CD14-positive monocyte (primary cell): Measurements from ENCODE around the gene GAS7. TPM values are rescaled to one million over a fixed set of nuclear protein-coding genes. Genes with fewer than 3 reads are reported as not detected.

Experiments
- DNase-seq, 3 donors: peaks; one replicate each; pipeline ENCODE4 v3.0.0-alpha.2; 2011 to 2022
- H2AFZ ChIP-seq: 2 replicates; pipeline ENCODE4 v1.6.0; 2012; ENCODE audit warnings: mild to moderate bottlenecking, low read depth, low read length, inconsistent platforms; ENCODE audit not compliant: insufficient read depth, poor library complexity, severe bottlenecking
- H3K27ac ChIP-seq, 2 donors: 1 replicate in 1 of 2; 2 replicates in 1 of 2; pipeline ENCODE4 v1.5.1; 2012 to 2013; ENCODE audit warnings: low read length in 2 of 2, control low read depth in 1 of 2, inconsistent platforms in 1 of 2, low read depth in 1 of 2, mild to moderate bottlenecking in 1 of 2
- H3K27me3 ChIP-seq, 2 donors: one replicate each; pipeline versions ENCODE4 v1.6.0 to v1.6.1; 2011 to 2013; ENCODE audit warnings: low read length in 2 of 2; ENCODE audit not compliant: control insufficient read depth in 2 of 2, insufficient read depth in 2 of 2
- H3K36me3 ChIP-seq, 2 donors: replicated peaks in 1 of 2; 1 replicate in 1 of 2; 2 replicates in 1 of 2; pipeline versions ENCODE4 v1.5.1 to v1.6.1; 2012 to 2013; ENCODE audit warnings: low read length in 2 of 2, control low read depth in 1 of 2, inconsistent platforms in 1 of 2, mild to moderate bottlenecking in 1 of 2; ENCODE audit not compliant: insufficient read depth in 2 of 2, control insufficient read depth in 1 of 2
- H3K4me1 ChIP-seq, 2 donors: 1 replicate in 1 of 2; 2 replicates in 1 of 2; pipeline versions ENCODE4 v1.5.1 to v1.6.1; 2012 to 2013; ENCODE audit warnings: low read length in 2 of 2, control low read depth in 1 of 2, inconsistent platforms in 1 of 2, mild to moderate bottlenecking in 1 of 2, moderate library complexity in 1 of 2; ENCODE audit not compliant: insufficient read depth in 2 of 2, control insufficient read depth in 1 of 2
- H3K4me2 ChIP-seq: replicated peaks from 2 replicates; pipeline ENCODE3; 2012; ENCODE audit warnings: low read length, moderate library complexity, mild to moderate bottlenecking; ENCODE audit not compliant: poor library complexity, severe bottlenecking; ENCODE audit errors: extremely low read depth
- H3K4me3 ChIP-seq, 3 experiments: fragments of 200-600 bp in 1 of 3; sonication (generic) in 1 of 3; replicated peaks in 1 of 3; 1 replicate in 2 of 3; 2 replicates in 1 of 3; pipeline ENCODE4 v1.5.1; 2011 to 2013; ENCODE audit warnings: low read length in 3 of 3, mild to moderate bottlenecking in 3 of 3, control low read depth in 2 of 3, low read depth in 2 of 3, inconsistent platforms in 1 of 3, moderate library complexity in 1 of 3
- H3K79me2 ChIP-seq: 2 replicates; pipeline ENCODE4 v1.6.0; 2012; ENCODE audit warnings: mild to moderate bottlenecking, control low read depth, inconsistent platforms, low read length, moderate library complexity; ENCODE audit not compliant: insufficient read depth
- H3K9ac ChIP-seq: 2 replicates; pipeline ENCODE4 v1.6.0; 2017; ENCODE audit warnings: low read length, mild to moderate bottlenecking; ENCODE audit not compliant: insufficient read depth, poor library complexity, severe bottlenecking
- H3K9me3 ChIP-seq, 2 donors: replicated peaks in 1 of 2; 1 replicate in 1 of 2; 2 replicates in 1 of 2; pipeline versions ENCODE4 v1.5.1 to v1.6.1; 2012 to 2013; ENCODE audit warnings: low read length in 2 of 2, control low read depth in 1 of 2; ENCODE audit not compliant: control insufficient read depth in 1 of 2, insufficient read depth in 1 of 2
- H4K20me1 ChIP-seq: 2 replicates; pipeline ENCODE4 v1.6.0; 2012; ENCODE audit warnings: mild to moderate bottlenecking, low read length, control low read depth, moderate library complexity; ENCODE audit not compliant: insufficient read depth
- H3K27ac Mint-ChIP-seq, 7 donors: one replicate each; pipeline ENCODE4 v1.8.0; 2020; ENCODE audit warnings: mild to moderate bottlenecking in 7 of 7, mixed read lengths in 7 of 7, moderate library complexity in 6 of 7, inconsistent platforms in 2 of 7
- H3K27me3 Mint-ChIP-seq, 3 donors: one replicate each; pipeline ENCODE4 v1.8.0; 2021 to 2022; ENCODE audit warnings: low read depth in 3 of 3, mild to moderate bottlenecking in 3 of 3, mixed read lengths in 3 of 3, moderate library complexity in 3 of 3, inconsistent platforms in 1 of 3
- H3K36me3 Mint-ChIP-seq, 2 donors: one replicate each; pipeline ENCODE4 v1.8.0; 2020; ENCODE audit warnings: mixed read lengths in 2 of 2, inconsistent platforms in 1 of 2, mild to moderate bottlenecking in 1 of 2
- H3K4me1 Mint-ChIP-seq: one replicate; pipeline ENCODE4 v1.8.0; 2020; ENCODE audit warnings: mild to moderate bottlenecking, mixed read lengths
- H3K4me3 Mint-ChIP-seq, 2 donors: one replicate each; pipeline ENCODE4 v1.8.0; 2020; ENCODE audit warnings: mild to moderate bottlenecking in 2 of 2, mixed read lengths in 2 of 2, moderate library complexity in 1 of 2
- H3K9me3 Mint-ChIP-seq, 7 donors: one replicate each; pipeline ENCODE4 v1.8.0; 2020 to 2022; ENCODE audit warnings: mixed read lengths in 7 of 7, mild to moderate bottlenecking in 6 of 7, moderate library complexity in 6 of 7, inconsistent platforms in 2 of 7
- CTCF ChIP-seq: fragments of 200-600 bp; IDR thresholded peaks from one replicate; pipeline ENCODE4 v1.8.0; 2022; ENCODE audit warnings: antibody characterized with exemption, mild to moderate bottlenecking
- WGBS: methylation state at CpG from one replicate; pipeline ENCODE4 v1.1.5; 2013; ENCODE audit warnings: missing lambda C conversion rate; ENCODE audit not compliant: insufficient coverage; 5-methylcytosine and 5-hydroxymethylcytosine counted together
- intact Hi-C, 2 donors: fragments of 100-400 bp; cut with micrococcal nuclease; formaldehyde crosslinking; loops; one replicate each; pipeline versions ENCODE4 v1.15.0 to v1.15.1; 2023
- polyA plus RNA-seq, 3 donors: library from polyadenylated mRNA; depleted of rRNA in 1 of 3; unstranded in 2 of 3; stranded (reverse) in 1 of 3; fragments of 300-500 nt in 2 of 3; fragments of >200 nt in 1 of 3; fragmentation: Illumina TruSeq in 2 of 3; gene quantifications; 1 replicate in 2 of 3; 2 replicates in 1 of 3; pipeline ENCODE4 v1.2.3, GENCODE V29; 2012 to 2021

GAS7 gene
- polyA plus RNA-seq, 3 donors = 53.1 to 91.9 (median 66.6) TPM

- H3K27me3 ChIP-seq = no peaks in the 10 kb centered on the region
- H3K4me1 Mint-ChIP-seq = peaks cover 73% of the 10 kb centered on the region
These were observed 137.9 kb downstream of the GAS7 start for GRCh38 chr17:10060526-10060925.

GRCh38 chr17:10059684-10060211 is 138.7 kb downstream of the GAS7 start:
- peaks cover 57 to 61% of the 10 kb centered on the region in 2 donors for H3K4me1 ChIP-seq
- peak overlapping the region; percentile 46 to 99 (median 92) for H3K27ac Mint-ChIP-seq
- H3K36me3 ChIP-seq = no peaks in the 10 kb centered on the region
- H3K36me3 Mint-ChIP-seq = peaks cover 17 to 27% of the 10 kb centered on the region in 2 donors
- H4K20me1 ChIP-seq = peaks cover 13% of the 10 kb centered on the region
- no peak overlapping the region for H2AFZ ChIP-seq
- H3K9me3 ChIP-seq = no peaks in the 10 kb centered on the region
- peaks cover 0 to 13% (median 3%) of the 10 kb centered on the region in 3 donors for H3K27me3 Mint-ChIP-seq
- no peaks in the 10 kb centered on the region for H3K27me3 ChIP-seq
- H3K27ac ChIP-seq = peak overlapping the region in 1 of 2 donors; percentile 59
- DNase-seq = peak; percentile 60 to 70 (median 62)
- peak overlapping the region in 1 of 3 experiments; percentile 14 for H3K4me3 ChIP-seq
- WGBS = 14% methylated on average over 4 of the region's 11 CpGs
- peaks cover 0 to 8% (median 0%) of the 10 kb centered on the region in 7 donors for H3K9me3 Mint-ChIP-seq
- peaks cover 39% of the 10 kb centered on the region for H3K79me2 ChIP-seq
- H3K4me3 Mint-ChIP-seq = peak overlapping the region in 1 of 2 donors; percentile 48
- TF ChIP-seq CTCF = no peak
- no peak overlapping the region for H3K9ac ChIP-seq
- peaks cover 66% of the 10 kb centered on the region for H3K4me1 Mint-ChIP-seq
- intact Hi-C loops = loop anchor here (5.0 to 10.0 kb wide), 4 partner anchors 37 to 98 kb away; no protein-coding TSS in a partner anchor
- H3K4me2 ChIP-seq = peak overlapping the region; percentile 29

More at GRCh38 chr17:10060526-10060925, 137.9 kb downstream of the GAS7 start:
- H3K27ac ChIP-seq = peak overlapping the region; percentile 65 to 66
- H3K9me3 Mint-ChIP-seq = peaks cover 2 to 16% (median 6%) of the 10 kb centered on the region in 7 donors
- H3K27ac Mint-ChIP-seq = peak overlapping the region; percentile 15 to 99 (median 93)
- no peak overlapping the region for H2AFZ ChIP-seq
- 89% methylated on average over 8 of the region's 8 CpGs for WGBS
- no peak overlapping the region for H3K9ac ChIP-seq
- peaks cover 61 to 63% of the 10 kb centered on the region in 2 donors for H3K4me1 ChIP-seq
- peaks cover 0 to 13% (median 3%) of the 10 kb centered on the region in 3 donors for H3K27me3 Mint-ChIP-seq
- DNase-seq = no peak
- TF ChIP-seq CTCF = no peak
- H3K4me2 ChIP-seq = no peak overlapping the region
- H3K36me3 ChIP-seq = no peaks in the 10 kb centered on the region
- peaks cover 39% of the 10 kb centered on the region for H3K79me2 ChIP-seq
- H3K4me3 ChIP-seq = no peak overlapping the region
- intact Hi-C loops = loop anchor here (5.0 to 10.0 kb wide), 4 partner anchors 38 to 97 kb away; no protein-coding TSS in a partner anchor
- H3K4me3 Mint-ChIP-seq = no peak overlapping the region
- peaks cover 21 to 28% of the 10 kb centered on the region in 2 donors for H3K36me3 Mint-ChIP-seq
- peaks cover 9% of the 10 kb centered on the region for H4K20me1 ChIP-seq
- peaks cover 0 to 4% of the 10 kb centered on the region in 2 donors for H3K9me3 ChIP-seq
